Neural progenitor cell (in vitro differentiated cells): ENCODE data around the gene KCNIP1. TPM values are rescaled to one million over a fixed set of nuclear protein-coding genes. Genes with fewer than 3 reads are reported as not detected.

Experiments used
- DNase-seq: peaks from one replicate; pipeline ENCODE4 v3.0.0-alpha.2; 2016; ENCODE audit warnings: low spot score
- H2AFZ ChIP-seq: fragments of 200-600 bp; sonication (generic); replicated peaks from 2 replicates; pipeline ENCODE4 v1.6.1; 2016; ENCODE audit warnings: antibody characterized with exemption
- H3F3A ChIP-seq: fragments of 200-600 bp; sonication (generic); 2 replicates; pipeline ENCODE4 v1.6.1; 2016; ENCODE audit warnings: antibody characterized with exemption, low read depth
- H3K27ac ChIP-seq: fragments of 200-600 bp; sonication (generic); 2 replicates; pipeline ENCODE4 v1.5.1; 2016; ENCODE audit warnings: mild to moderate bottlenecking
- H3K27me3 ChIP-seq: fragments of 200-600 bp; sonication (generic); 2 replicates; pipeline ENCODE4 v1.6.1; 2016; ENCODE audit warnings: mild to moderate bottlenecking, moderate library complexity
- H3K36me3 ChIP-seq: fragments of 200-600 bp; sonication (generic); 2 replicates; pipeline ENCODE4 v1.5.1; 2016
- H3K4me1 ChIP-seq: fragments of 200-600 bp; sonication (generic); 2 replicates; pipeline ENCODE4 v1.6.1; 2016; ENCODE audit warnings: mixed run types
- H3K4me2 ChIP-seq: fragments of 200-600 bp; sonication (generic); 2 replicates; pipeline ENCODE4 v1.6.1; 2016
- H3K4me3 ChIP-seq: fragments of 200-600 bp; sonication (generic); 2 replicates; pipeline ENCODE4 v1.5.1; 2016
- H3K79me2 ChIP-seq: fragments of 200-600 bp; sonication (generic); 2 replicates; pipeline ENCODE4 v1.6.1; 2016; ENCODE audit warnings: low read depth
- H3K9ac ChIP-seq: fragments of 200-600 bp; sonication (generic); 2 replicates; pipeline ENCODE4 v1.6.1; 2016
- H3K9me3 ChIP-seq: fragments of 200-600 bp; sonication (generic); 2 replicates; pipeline ENCODE4 v1.5.1; 2016; ENCODE audit warnings: low read depth
- H4K20me1 ChIP-seq: fragments of 200-600 bp; sonication (generic); 2 replicates; pipeline ENCODE4 v1.6.1; 2016; ENCODE audit warnings: low read depth
- H3K27ac Mint-ChIP-seq: 3 replicates; pipeline ENCODE4 v1.8.0; 2021; ENCODE audit warnings: mixed read lengths
- H3K27me3 Mint-ChIP-seq: 2 replicates; pipeline ENCODE4 v1.8.0; 2022; ENCODE audit warnings: low read depth, mild to moderate bottlenecking, inconsistent platforms, moderate library complexity, mixed read lengths; ENCODE audit not compliant: insufficient read depth
- H3K36me3 Mint-ChIP-seq: 3 replicates; pipeline ENCODE4 v1.8.0; 2021; ENCODE audit warnings: mixed read lengths
- H3K4me1 Mint-ChIP-seq: 3 replicates; pipeline ENCODE4 v1.8.0; 2021; ENCODE audit warnings: mixed read lengths
- H3K4me3 Mint-ChIP-seq: 3 replicates; pipeline ENCODE4 v1.8.0; 2021; ENCODE audit warnings: mild to moderate bottlenecking, moderate library complexity, mixed read lengths
- H3K9me3 Mint-ChIP-seq: 3 replicates; pipeline ENCODE4 v1.8.0; 2020; ENCODE audit warnings: mixed read lengths
- EZH2 ChIP-seq: fragments of 200-600 bp; sonication (generic); IDR thresholded peaks from 2 replicates; pipeline ENCODE4 v1.6.1; 2017; ENCODE audit warnings: antibody characterized with exemption, mild to moderate bottlenecking, moderate library complexity
- EZH2phosphoT487 ChIP-seq: fragments of 200-600 bp; sonication (generic); IDR thresholded peaks from 2 replicates; pipeline ENCODE4 v1.6.1; 2017; ENCODE audit warnings: antibody characterized with exemption
- total RNA-seq: library from RNA; depleted of rRNA; stranded (reverse); fragments of >200 nt; gene quantifications from 2 replicates; pipeline ENCODE4 v1.2.3, GENCODE V29; 2015; ENCODE audit warnings: low replicate concordance
- TF ChIP-seq, protein P1 (sequence below): fragments of 200-600 bp; sonication (generic); IDR thresholded peaks from 2 replicates; pipeline ENCODE4 v1.5.1; 2017; ENCODE audit warnings: antibody characterized with exemption, mild to moderate bottlenecking

The KCNIP1 gene
- total RNA-seq, 1 donor from 2014 or later, result 2.8 TPM

DNA sequence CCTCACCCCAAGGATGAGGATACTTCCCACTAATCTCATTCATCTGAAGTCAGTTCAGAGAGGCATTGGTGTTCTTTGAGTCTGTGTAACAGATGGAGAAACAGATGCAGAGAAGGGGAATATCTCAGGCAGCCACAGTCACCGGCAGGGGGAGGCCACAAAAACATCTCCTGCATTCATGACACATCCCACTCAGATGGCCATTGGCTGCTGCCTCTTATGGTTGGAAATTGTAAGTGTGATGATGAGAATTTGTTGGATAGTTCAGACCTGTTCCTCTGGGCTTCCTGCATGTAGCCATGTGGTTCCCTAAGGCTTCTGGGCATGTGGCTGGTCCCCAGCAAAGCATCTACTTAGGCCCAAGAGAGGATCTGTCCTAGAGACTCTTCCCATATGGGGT is 233.8 kb downstream of the KCNIP1 start:
- Mint-ChIP-seq H3K4me3 (no peak overlapping the region), H3K36me3 (peaks cover 2% of the 10 kb centered on the region), H3K27me3 (peaks cover 5% of the 10 kb centered on the region), H3K9me3 (peaks cover 19% of the 10 kb centered on the region), H3K27ac (no peak overlapping the region), H3K4me1 (peaks cover 4% of the 10 kb centered on the region)
- no peaks in the 10 kb centered on the region for H3K9me3 ChIP-seq
- no peaks in the 10 kb centered on the region for H3K79me2 ChIP-seq
- H3K27me3 ChIP-seq, result no peaks in the 10 kb centered on the region
- TF ChIP-seq EZH2, result no peak
- TF ChIP-seq, protein P1, sequence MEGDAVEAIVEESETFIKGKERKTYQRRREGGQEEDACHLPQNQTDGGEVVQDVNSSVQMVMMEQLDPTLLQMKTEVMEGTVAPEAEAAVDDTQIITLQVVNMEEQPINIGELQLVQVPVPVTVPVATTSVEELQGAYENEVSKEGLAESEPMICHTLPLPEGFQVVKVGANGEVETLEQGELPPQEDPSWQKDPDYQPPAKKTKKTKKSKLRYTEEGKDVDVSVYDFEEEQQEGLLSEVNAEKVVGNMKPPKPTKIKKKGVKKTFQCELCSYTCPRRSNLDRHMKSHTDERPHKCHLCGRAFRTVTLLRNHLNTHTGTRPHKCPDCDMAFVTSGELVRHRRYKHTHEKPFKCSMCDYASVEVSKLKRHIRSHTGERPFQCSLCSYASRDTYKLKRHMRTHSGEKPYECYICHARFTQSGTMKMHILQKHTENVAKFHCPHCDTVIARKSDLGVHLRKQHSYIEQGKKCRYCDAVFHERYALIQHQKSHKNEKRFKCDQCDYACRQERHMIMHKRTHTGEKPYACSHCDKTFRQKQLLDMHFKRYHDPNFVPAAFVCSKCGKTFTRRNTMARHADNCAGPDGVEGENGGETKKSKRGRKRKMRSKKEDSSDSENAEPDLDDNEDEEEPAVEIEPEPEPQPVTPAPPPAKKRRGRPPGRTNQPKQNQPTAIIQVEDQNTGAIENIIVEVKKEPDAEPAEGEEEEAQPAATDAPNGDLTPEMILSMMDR, result no peak
- no peak for TF ChIP-seq EZH2phosphoT487
- H3F3A ChIP-seq, result no peaks in the 10 kb centered on the region
- no peak for DNase-seq
- H3K9ac ChIP-seq, result no peak overlapping the region
- H2AFZ ChIP-seq, result no peak overlapping the region
- no peak overlapping the region for H3K4me3 ChIP-seq
- no peaks in the 10 kb centered on the region for H4K20me1 ChIP-seq
- no peak overlapping the region for H3K4me2 ChIP-seq
- no peaks in the 10 kb centered on the region for H3K36me3 ChIP-seq
- H3K4me1 ChIP-seq, result no peaks in the 10 kb centered on the region
- no peak overlapping the region for H3K27ac ChIP-seq

DNA sequence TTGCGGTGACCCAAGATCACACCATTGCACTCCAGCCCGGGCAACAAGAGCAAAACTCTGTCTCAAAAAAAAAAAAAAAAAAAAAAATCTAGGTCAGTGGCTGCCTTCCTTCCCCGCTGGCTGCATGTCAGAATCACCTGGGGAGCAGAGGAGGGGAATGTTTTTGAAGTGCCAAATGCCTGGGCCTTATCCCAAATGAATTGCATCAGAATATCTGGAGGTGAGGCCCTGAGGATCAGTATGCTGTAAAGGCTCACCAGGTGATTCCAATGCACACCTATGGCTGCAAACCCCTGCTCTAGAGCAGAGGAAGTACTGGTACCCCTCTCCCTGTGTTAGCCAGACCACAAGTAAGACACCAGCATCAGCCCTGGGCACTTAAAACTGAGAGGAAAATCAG is 235.0 kb downstream of the KCNIP1 start:
- no peak for DNase-seq
- peaks cover 19% of the 10 kb centered on the region for H3K9me3 Mint-ChIP-seq
- Histone ChIP-seq H3K27me3 (peaks cover 5% of the 10 kb centered on the region), H2AFZ (no peak overlapping the region), H3K4me2 (no peak overlapping the region), H3K79me2 (no peaks in the 10 kb centered on the region), H3K9ac (no peak overlapping the region), H3K4me1 (no peaks in the 10 kb centered on the region), H3K27ac (no peak overlapping the region), H3F3A (no peaks in the 10 kb centered on the region), H3K9me3 (no peaks in the 10 kb centered on the region), H3K4me3 (no peak overlapping the region), H3K36me3 (no peaks in the 10 kb centered on the region), H4K20me1 (no peaks in the 10 kb centered on the region)
- peaks cover 4% of the 10 kb centered on the region for H3K4me1 Mint-ChIP-seq
- no peak overlapping the region for H3K4me3 Mint-ChIP-seq
- peaks cover 13% of the 10 kb centered on the region for H3K27me3 Mint-ChIP-seq
- TF ChIP-seq EZH2phosphoT487 (no peak), EZH2 (no peak)
- TF ChIP-seq, protein P1, result no peak
- peaks cover 2% of the 10 kb centered on the region for H3K36me3 Mint-ChIP-seq
- no peak overlapping the region for H3K27ac Mint-ChIP-seq

DNA sequence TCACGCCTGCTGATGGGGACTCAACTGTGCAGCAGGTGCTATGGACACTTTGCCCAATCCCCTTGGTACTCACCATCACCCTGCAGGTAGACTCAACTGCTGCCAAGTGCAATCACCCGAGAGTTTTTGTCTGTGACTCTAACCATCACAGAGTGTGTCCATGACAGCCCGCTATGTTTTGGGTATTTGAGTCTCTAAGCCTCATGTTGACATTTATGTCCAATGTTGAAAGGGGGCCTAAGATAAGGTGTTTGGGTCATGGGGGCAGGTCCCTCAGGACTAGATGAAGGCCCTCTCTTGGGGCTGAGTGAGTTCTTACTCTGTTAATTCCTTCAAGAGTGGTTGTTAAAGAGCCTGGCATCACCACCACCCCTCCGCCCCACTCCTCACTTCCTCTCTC is 235.6 kb downstream of the KCNIP1 start:
- Histone ChIP-seq H3K79me2 (no peaks in the 10 kb centered on the region), H3K27ac (no peak overlapping the region), H3K4me2 (no peak overlapping the region), H4K20me1 (no peaks in the 10 kb centered on the region), H2AFZ (no peak overlapping the region), H3K27me3 (peaks cover 11% of the 10 kb centered on the region), H3K9ac (no peak overlapping the region), H3K4me1 (no peaks in the 10 kb centered on the region), H3K9me3 (no peaks in the 10 kb centered on the region), H3K4me3 (no peak overlapping the region), H3F3A (no peaks in the 10 kb centered on the region), H3K36me3 (no peaks in the 10 kb centered on the region)
- H3K36me3 Mint-ChIP-seq, result peaks cover 2% of the 10 kb centered on the region
- TF ChIP-seq, protein P1, result no peak
- TF ChIP-seq EZH2phosphoT487, result no peak
- peaks cover 14% of the 10 kb centered on the region for H3K27me3 Mint-ChIP-seq
- no peak overlapping the region for H3K4me3 Mint-ChIP-seq
- peaks cover 18% of the 10 kb centered on the region for H3K9me3 Mint-ChIP-seq
- DNase-seq, result no peak
- H3K27ac Mint-ChIP-seq, result no peak overlapping the region
- peaks cover 7% of the 10 kb centered on the region for H3K4me1 Mint-ChIP-seq
